Gastroesophageal sphincter (tissue), 3 donors: ENCODE results near the gene SPON1.

Experiments used
- EP300 ChIP-seq: sonication (generic); formaldehyde crosslinking; IDR thresholded peaks from one replicate; pipeline ENCODE4 v1.6.1; 2017; ENCODE audit warnings: antibody characterized with exemption, mild to moderate bottlenecking
- POLR2A ChIP-seq, 2 donors: fragments of 450-650 bp; IDR thresholded peaks; one replicate each; pipeline ENCODE4 v1.6.1; 2017; ENCODE audit warnings: antibody characterized with exemption in 2 of 2, mild to moderate bottlenecking in 2 of 2, moderate library complexity in 1 of 2
- POLR2AphosphoS5 ChIP-seq: sonication (generic); formaldehyde crosslinking; IDR thresholded peaks from one replicate; pipeline ENCODE4 v1.6.1; 2017; ENCODE audit warnings: antibody characterized with exemption
- TF ChIP-seq, protein P1 (sequence below), 4 experiments: fragments of 200-600 bp in 2 of 4; fragments of 450-650 bp in 2 of 4; sonication (generic) in 1 of 4; IDR thresholded peaks; one replicate each; pipeline ENCODE4 v1.5.1; 2017 to 2019; ENCODE audit warnings: antibody characterized with exemption in 4 of 4, mild to moderate bottlenecking in 2 of 4, moderate library complexity in 2 of 4

DNA sequence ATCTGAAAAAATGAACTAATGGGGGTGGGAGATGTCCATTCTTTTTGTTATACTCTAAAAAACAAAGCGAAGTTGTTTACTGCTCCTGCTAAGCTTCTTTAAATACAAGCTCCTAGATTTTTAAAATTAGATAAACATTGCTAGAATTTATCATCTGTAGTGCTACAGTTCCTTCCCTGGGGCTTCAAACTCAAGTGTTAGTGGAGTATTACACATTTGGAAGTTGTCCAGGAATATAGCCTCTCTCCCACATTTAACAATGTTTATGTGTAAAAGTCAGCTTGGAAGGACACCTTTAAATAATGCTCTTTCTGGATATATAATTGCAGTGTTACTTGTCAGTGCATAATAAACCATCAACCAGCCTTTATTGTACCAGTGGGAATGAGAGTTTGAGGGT, 155.5 kb downstream of the SPON1 start:
- TF ChIP-seq, protein P1, sequence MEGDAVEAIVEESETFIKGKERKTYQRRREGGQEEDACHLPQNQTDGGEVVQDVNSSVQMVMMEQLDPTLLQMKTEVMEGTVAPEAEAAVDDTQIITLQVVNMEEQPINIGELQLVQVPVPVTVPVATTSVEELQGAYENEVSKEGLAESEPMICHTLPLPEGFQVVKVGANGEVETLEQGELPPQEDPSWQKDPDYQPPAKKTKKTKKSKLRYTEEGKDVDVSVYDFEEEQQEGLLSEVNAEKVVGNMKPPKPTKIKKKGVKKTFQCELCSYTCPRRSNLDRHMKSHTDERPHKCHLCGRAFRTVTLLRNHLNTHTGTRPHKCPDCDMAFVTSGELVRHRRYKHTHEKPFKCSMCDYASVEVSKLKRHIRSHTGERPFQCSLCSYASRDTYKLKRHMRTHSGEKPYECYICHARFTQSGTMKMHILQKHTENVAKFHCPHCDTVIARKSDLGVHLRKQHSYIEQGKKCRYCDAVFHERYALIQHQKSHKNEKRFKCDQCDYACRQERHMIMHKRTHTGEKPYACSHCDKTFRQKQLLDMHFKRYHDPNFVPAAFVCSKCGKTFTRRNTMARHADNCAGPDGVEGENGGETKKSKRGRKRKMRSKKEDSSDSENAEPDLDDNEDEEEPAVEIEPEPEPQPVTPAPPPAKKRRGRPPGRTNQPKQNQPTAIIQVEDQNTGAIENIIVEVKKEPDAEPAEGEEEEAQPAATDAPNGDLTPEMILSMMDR (IDR thresholded peaks at IDR 0.05), result no peak
- no peak for TF ChIP-seq EP300
- TF ChIP-seq POLR2A (IDR thresholded peaks at IDR 0.05), result no peak
- no peak for TF ChIP-seq POLR2AphosphoS5
